Pancreas (tissue), 10 donors: ENCODE measurements around the gene IL17RA. TPM values are rescaled to one million over a fixed set of nuclear protein-coding genes. Genes with fewer than 3 reads are reported as not detected.

ENCODE experiments used
- ATAC-seq, 4 donors: fragments of 200-7000 bp; cut with Tn5 transposase; one replicate each; pipeline versions ENCODE4 v1.8.0 to v1.9.1; 2020; ENCODE audit warnings: mild to moderate bottlenecking in 4 of 4, moderate library complexity in 4 of 4
- DNase-seq, 6 donors: peaks; one replicate each; pipeline ENCODE4 v3.0.0-alpha.2; 2020
- FAIRE-seq: peaks from 2 replicates; lab custom pipeline; 2012; peaks lifted over from hg19 to GRCh38; lab: Jason Lieb, UNC
- H3K27ac ChIP-seq, 4 donors: fragments of 200-600 bp; sonication (generic); 1 replicate in 3 of 4; 2 replicates in 1 of 4; pipeline versions ENCODE4 v1.5.0 to v1.8.0; 2020
- H3K27me3 ChIP-seq, 4 donors: fragments of 200-600 bp; one replicate each; pipeline ENCODE4 v1.8.0; 2021
- H3K36me3 ChIP-seq, 3 donors: fragments of 200-600 bp; sonication (generic) in 1 of 3; one replicate each; pipeline versions ENCODE4 v1.5.0 to v1.8.0; 2020 to 2021
- H3K4me1 ChIP-seq, 3 donors: fragments of 200-600 bp; one replicate each; pipeline ENCODE4 v1.8.0; 2021
- H3K4me3 ChIP-seq, 4 donors: fragments of 200-600 bp; sonication (generic) in 2 of 4; one replicate each; pipeline versions ENCODE4 v1.5.0 to v1.8.0; 2020 to 2021
- H3K9me3 ChIP-seq, 4 donors: fragments of 200-600 bp; one replicate each; pipeline ENCODE4 v1.8.0; 2021
- whole genome bisulfite sequencing, 2 donors: extraction: QIAGEN DNeasy Blood & Tissue Kit; methylation state at CpG; one replicate each; pipeline ENCODE4 v1.1.7; 2013; 5-methylcytosine and 5-hydroxymethylcytosine counted together
- intact Hi-C, 3 donors: fragments of 100-400 bp; cut with DNase I; formaldehyde crosslinking; loops; one replicate each; pipeline versions ENCODE4 v1.11.1 to v1.14.2; 2022
- polyA plus RNA-seq, 2 donors: library from polyadenylated mRNA; stranded (reverse); fragments of 200-250 nt; gene quantifications; one replicate each; pipeline ENCODE4 v1.2.3, GENCODE V29; 2013
- total RNA-seq, 6 donors: library from RNA; stranded (reverse); fragmentation: NEBNext Ultra II Directional in 4 of 6; extraction: Animal tissue kit (Norgen Biotek cat#: 25700) in 4 of 6; gene quantifications; one replicate each; pipeline versions ENCODE4 v1.2.1 to v1.2.4, GENCODE V29; 2021 to 2023
- TF ChIP-seq, protein P1 (sequence below), 4 donors: fragments of 200-600 bp; sonication (generic) in 3 of 4; IDR thresholded peaks; one replicate each; pipeline versions ENCODE4 v1.5.0 to v1.8.0; 2021; ENCODE audit warnings: antibody characterized with exemption in 4 of 4
- donor health status: healthy with polysubstance abuse.
- donor health status: DM: no; HTN: no; CAD: no; lungs with moderate emphysema.
- donor health status: DM: no; HTN: no; CAD: no.
- donor health status: control.
- donor health status: control.
- donor health status: Bipolar disorder and iron deficiency.
- donor health status: DM: yes; HTN: yes; CAD: no.
- donor health status: DM: no; HTN: no; CAD: no.
- donor health status: DM: no; HTN: no; CAD: no.
- donor health status: DM: yes; HTN: yes; CAD: no.

The IL17RA gene
- total and polyA plus RNA-seq, 8 donors: 3.8 to 17.0 (median 8.1) TPM

GRCh38 chr22:17057959-17058814 is 26.6 kb upstream of the IL17RA start:
- FAIRE-seq (no peak), DNase-seq (peak in 5 of 6 donors; percentile 34 to 68 (median 58)), ATAC-seq (peak; percentile 79 to 99 (median 95))
- H3K9me3 ChIP-seq: no peaks in the 10 kb centered on the region
- WGBS, 2 donors: 18 to 19% methylated on average over 11 of the region's 11 CpGs
- no peaks in the 10 kb centered on the region for H3K27me3 ChIP-seq
- no peak overlapping the region for H3K27ac ChIP-seq
- intact Hi-C loops: loop anchor here in 2 of 3 donors (5.0 to 10.0 kb wide), 2 partner anchors 133 to 141 kb away; no protein-coding TSS in a partner anchor
- H3K4me1 ChIP-seq: no peaks in the 10 kb centered on the region
- TF ChIP-seq, protein P1, sequence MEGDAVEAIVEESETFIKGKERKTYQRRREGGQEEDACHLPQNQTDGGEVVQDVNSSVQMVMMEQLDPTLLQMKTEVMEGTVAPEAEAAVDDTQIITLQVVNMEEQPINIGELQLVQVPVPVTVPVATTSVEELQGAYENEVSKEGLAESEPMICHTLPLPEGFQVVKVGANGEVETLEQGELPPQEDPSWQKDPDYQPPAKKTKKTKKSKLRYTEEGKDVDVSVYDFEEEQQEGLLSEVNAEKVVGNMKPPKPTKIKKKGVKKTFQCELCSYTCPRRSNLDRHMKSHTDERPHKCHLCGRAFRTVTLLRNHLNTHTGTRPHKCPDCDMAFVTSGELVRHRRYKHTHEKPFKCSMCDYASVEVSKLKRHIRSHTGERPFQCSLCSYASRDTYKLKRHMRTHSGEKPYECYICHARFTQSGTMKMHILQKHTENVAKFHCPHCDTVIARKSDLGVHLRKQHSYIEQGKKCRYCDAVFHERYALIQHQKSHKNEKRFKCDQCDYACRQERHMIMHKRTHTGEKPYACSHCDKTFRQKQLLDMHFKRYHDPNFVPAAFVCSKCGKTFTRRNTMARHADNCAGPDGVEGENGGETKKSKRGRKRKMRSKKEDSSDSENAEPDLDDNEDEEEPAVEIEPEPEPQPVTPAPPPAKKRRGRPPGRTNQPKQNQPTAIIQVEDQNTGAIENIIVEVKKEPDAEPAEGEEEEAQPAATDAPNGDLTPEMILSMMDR (IDR thresholded peaks at IDR 0.05): peak; percentile 89 to 94 (median 92)
- H3K36me3 ChIP-seq: no peaks in the 10 kb centered on the region
- H3K4me3 ChIP-seq: no peak overlapping the region

- H3K4me3 ChIP-seq: no peak overlapping the region
- DNase-seq (no peak), ATAC-seq (no peak), FAIRE-seq (no peak)
- no peak overlapping the region for H3K27ac ChIP-seq
- TF ChIP-seq, protein P1 (IDR thresholded peaks at IDR 0.05): no peak
- no peaks in the 10 kb centered on the region for H3K4me1 ChIP-seq
- H3K9me3 ChIP-seq: no peaks in the 10 kb centered on the region
- H3K36me3 ChIP-seq: no peaks in the 10 kb centered on the region
- H3K27me3 ChIP-seq: no peaks in the 10 kb centered on the region
- intact Hi-C loops: no loop called here
- WGBS, 2 donors: 19 to 20% methylated on average over 3 of the region's 3 CpGs
Measured at GRCh38 chr22:17060126-17060525, 24.7 kb upstream of the IL17RA start.

DNA sequence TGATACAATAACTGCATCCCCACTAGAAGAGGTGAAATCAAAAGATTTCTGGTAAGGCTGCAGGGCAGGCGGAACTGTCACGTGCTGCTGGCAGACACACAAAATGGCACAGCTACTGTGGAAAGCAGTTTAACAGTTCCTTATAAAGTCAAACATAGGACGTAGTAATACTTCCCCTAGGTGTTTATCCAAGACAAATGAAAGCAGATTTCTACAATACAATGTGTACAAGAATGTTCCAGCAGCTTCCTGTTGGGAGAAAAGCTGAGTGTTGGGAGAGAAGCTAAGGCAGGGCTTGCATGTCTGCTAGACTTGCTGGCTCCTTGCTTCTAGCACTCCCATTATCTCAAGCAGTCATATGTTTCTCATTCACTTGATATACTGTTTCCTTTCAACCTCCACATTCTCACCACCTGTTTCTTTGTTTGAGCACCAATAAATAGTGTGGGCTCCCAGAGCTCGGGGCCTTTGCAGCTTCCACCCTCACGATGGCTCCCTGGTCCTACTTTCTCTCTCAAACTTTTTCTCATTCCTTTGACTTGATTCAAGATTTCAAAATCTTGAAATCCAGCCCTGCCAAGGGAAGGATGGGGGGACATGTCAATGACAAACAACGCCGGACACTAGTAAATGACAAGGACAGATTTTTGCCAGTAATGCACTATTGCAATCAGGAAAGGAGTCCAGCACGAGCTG is 21.2 kb upstream of the IL17RA start:
- no peak for DNase-seq
- peak in 3 of 4 donors; percentile 62 to 74 (median 71) for ATAC-seq
- Histone ChIP-seq H3K9me3 (no peaks in the 10 kb centered on the region), H3K27me3 (no peaks in the 10 kb centered on the region), H3K4me1 (no peaks in the 10 kb centered on the region), H3K4me3 (no peak overlapping the region), H3K36me3 (no peaks in the 10 kb centered on the region), H3K27ac (no peak overlapping the region)
- TF ChIP-seq, protein P1 (IDR thresholded peaks at IDR 0.05): no peak
- FAIRE-seq: no peak
- intact Hi-C loops: no loop called here
- 41 to 50% methylated on average over 8 of the region's 8 CpGs for WGBS, 2 donors

GRCh38 chr22:17064498-17065100 is 20.2 kb upstream of the IL17RA start:
- Histone ChIP-seq H3K27me3 (no peaks in the 10 kb centered on the region), H3K4me1 (no peaks in the 10 kb centered on the region), H3K9me3 (no peaks in the 10 kb centered on the region), H3K27ac (no peak overlapping the region), H3K4me3 (no peak overlapping the region), H3K36me3 (no peaks in the 10 kb centered on the region)
- no peak for ATAC-seq
- WGBS, 2 donors: 75 to 85% methylated on average over 7 of the region's 7 CpGs
- DNase-seq: no peak
- FAIRE-seq: no peak
- intact Hi-C loops: no loop called here
- TF ChIP-seq, protein P1 (IDR thresholded peaks at IDR 0.05): no peak
